Lung (tissue), 12 donors: ENCODE results near the gene TMCC1. TPM values are rescaled to one million over a fixed set of nuclear protein-coding genes. Genes with fewer than 3 reads are reported as not detected.
"Not testable (repeated sequence)": the region's sequence is repeated elsewhere in the genome, so short reads cannot be mapped to it uniquely, and the experiment has no call there.

Experiments
- ATAC-seq: fragments of 200-7000 bp; cut with Tn5 transposase; one replicate; pipeline ENCODE4 v1.9.1; 2020; ENCODE audit warnings: moderate number of reproducible peaks; ENCODE audit not compliant: insufficient read depth, low FRiP score
- DNase-seq, 3 donors: peaks; one replicate each; pipeline ENCODE4 v3.0.0-alpha.2; 2013 to 2017
- H3K27ac ChIP-seq, 2 donors: one replicate each; pipeline ENCODE4 v1.5.1; 2013; ENCODE audit warnings: mild to moderate bottlenecking in 2 of 2, moderate library complexity in 2 of 2, control low read depth in 1 of 2, inconsistent platforms in 1 of 2, low read depth in 1 of 2, low read length in 1 of 2
- H3K27me3 ChIP-seq, 3 donors: one replicate each; pipeline ENCODE4 v1.5.1; 2013; ENCODE audit warnings: low read length in 2 of 3; ENCODE audit not compliant: control insufficient read depth in 3 of 3, insufficient read depth in 3 of 3
- H3K36me3 ChIP-seq, 4 donors: one replicate each; pipeline ENCODE4 v1.5.1; 2013; ENCODE audit warnings: low read length in 4 of 4, mild to moderate bottlenecking in 1 of 4, moderate library complexity in 1 of 4; ENCODE audit not compliant: control insufficient read depth in 4 of 4, insufficient read depth in 4 of 4
- H3K4me1 ChIP-seq, 5 donors: one replicate each; pipeline ENCODE4 v1.5.1; 2013; ENCODE audit warnings: low read length in 5 of 5, mild to moderate bottlenecking in 2 of 5, moderate library complexity in 1 of 5; ENCODE audit not compliant: control insufficient read depth in 5 of 5, insufficient read depth in 5 of 5
- H3K4me3 ChIP-seq: one replicate; pipeline ENCODE4 v1.5.1; 2013; ENCODE audit warnings: mild to moderate bottlenecking, control low read depth, moderate library complexity
- H3K9ac ChIP-seq, 2 donors: one replicate each; pipeline ENCODE4 v1.5.1; 2013; ENCODE audit warnings: low read length in 2 of 2, control low read depth in 1 of 2; ENCODE audit not compliant: insufficient read depth in 1 of 2
- H3K9me3 ChIP-seq, 4 donors: one replicate each; pipeline ENCODE4 v1.5.1; 2013; ENCODE audit warnings: low read length in 3 of 4, mild to moderate bottlenecking in 1 of 4, moderate library complexity in 1 of 4; ENCODE audit not compliant: control insufficient read depth in 4 of 4, insufficient read depth in 3 of 4
- WGBS, 2 donors: extraction: QIAGEN DNeasy Blood & Tissue Kit; methylation state at CpG; one replicate each; pipeline ENCODE4 v1.1.7; 2013; 5-methylcytosine and 5-hydroxymethylcytosine counted together
- polyA plus RNA-seq, 2 donors: library from polyadenylated mRNA; stranded (reverse); fragments of 200-250 nt; gene quantifications; one replicate each; pipeline ENCODE4 v1.2.1, GENCODE V29; 2013
- total RNA-seq, 2 donors: library from RNA; depleted of rRNA in 1 of 2; stranded (reverse); fragments of >200 nt in 1 of 2; gene quantifications; one replicate each; pipeline ENCODE4 v1.2.1, GENCODE V29; 2014 to 2021
- TF ChIP-seq, protein P1 (sequence below): IDR thresholded peaks from 2 replicates; pipeline ENCODE4 v1.5.1; 2012; ENCODE audit warnings: mild to moderate bottlenecking; ENCODE audit errors: control extremely low read depth, extremely low read depth
- donor health status: control.
- donor health status: control.
- donor health status: Bipolar disorder and iron deficiency.
- donor health status: healthy.
- donor health status: DM: yes; HTN: yes; CAD: no.

The TMCC1 gene
- total and polyA plus RNA-seq, 4 donors, result 8.7 to 39.4 (median 22.8) TPM

- peak in 2 of 3 donors; percentile 36 to 43 for DNase-seq
- Histone ChIP-seq H3K9ac (no peak overlapping the region), H3K27me3 (no peaks in the 10 kb centered on the region), H3K27ac (no peak overlapping the region), H3K4me1 (peaks cover 0 to 22% (median 11%) of the 10 kb centered on the region in 5 donors), H3K4me3 (no peak overlapping the region), H3K9me3 (no peaks in the 10 kb centered on the region), H3K36me3 (peaks cover 0 to 9% (median 2%) of the 10 kb centered on the region in 4 donors)
- ATAC-seq, result no peak
- TF ChIP-seq, protein P1, sequence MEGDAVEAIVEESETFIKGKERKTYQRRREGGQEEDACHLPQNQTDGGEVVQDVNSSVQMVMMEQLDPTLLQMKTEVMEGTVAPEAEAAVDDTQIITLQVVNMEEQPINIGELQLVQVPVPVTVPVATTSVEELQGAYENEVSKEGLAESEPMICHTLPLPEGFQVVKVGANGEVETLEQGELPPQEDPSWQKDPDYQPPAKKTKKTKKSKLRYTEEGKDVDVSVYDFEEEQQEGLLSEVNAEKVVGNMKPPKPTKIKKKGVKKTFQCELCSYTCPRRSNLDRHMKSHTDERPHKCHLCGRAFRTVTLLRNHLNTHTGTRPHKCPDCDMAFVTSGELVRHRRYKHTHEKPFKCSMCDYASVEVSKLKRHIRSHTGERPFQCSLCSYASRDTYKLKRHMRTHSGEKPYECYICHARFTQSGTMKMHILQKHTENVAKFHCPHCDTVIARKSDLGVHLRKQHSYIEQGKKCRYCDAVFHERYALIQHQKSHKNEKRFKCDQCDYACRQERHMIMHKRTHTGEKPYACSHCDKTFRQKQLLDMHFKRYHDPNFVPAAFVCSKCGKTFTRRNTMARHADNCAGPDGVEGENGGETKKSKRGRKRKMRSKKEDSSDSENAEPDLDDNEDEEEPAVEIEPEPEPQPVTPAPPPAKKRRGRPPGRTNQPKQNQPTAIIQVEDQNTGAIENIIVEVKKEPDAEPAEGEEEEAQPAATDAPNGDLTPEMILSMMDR, result no peak
- 25 to 46% methylated on average over 2 of the region's 2 CpGs for WGBS, 2 donors
These were observed 3.4 kb downstream of the TMCC1 start for GRCh38 chr3:129890125-129890524.

GRCh38 chr3:129888771-129889170 lies 4.7 kb downstream of the TMCC1 start:
- no peak overlapping the region for H3K27ac ChIP-seq
- peaks cover 0 to 16% (median 11%) of the 10 kb centered on the region in 5 donors for H3K4me1 ChIP-seq
- no peak overlapping the region for H3K4me3 ChIP-seq
- ATAC-seq (no peak), DNase-seq (no peak)
- WGBS, 2 donors, result 66 to 78% methylated on average over 5 of the region's 5 CpGs
- H3K9me3 ChIP-seq, result no peaks in the 10 kb centered on the region
- TF ChIP-seq, protein P1, result no peak
- H3K36me3 ChIP-seq, result peaks cover 0 to 9% (median 2%) of the 10 kb centered on the region in 4 donors
- H3K27me3 ChIP-seq, result no peaks in the 10 kb centered on the region
- H3K9ac ChIP-seq, result no peak overlapping the region

DNA sequence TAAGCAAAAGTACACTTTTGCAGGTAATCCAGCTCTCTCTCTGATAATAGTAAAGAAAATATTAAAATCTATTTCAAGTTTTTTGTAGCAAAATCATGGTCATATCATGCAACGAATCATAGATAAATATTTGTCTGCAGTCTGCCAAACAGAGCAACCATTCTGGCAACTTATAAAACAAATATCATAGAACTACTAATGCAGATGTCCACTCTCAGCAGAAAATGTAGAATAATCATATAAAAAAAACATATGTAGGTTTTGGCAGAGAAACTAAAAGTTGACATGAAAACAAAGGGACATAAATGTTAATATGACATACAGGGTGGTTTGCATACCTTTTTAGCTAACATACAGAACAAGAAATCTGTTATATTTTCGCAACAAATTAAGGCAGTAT lies 12.2 kb downstream of the TMCC1 start:
- Histone ChIP-seq H3K4me3 (no peak overlapping the region), H3K36me3 (peaks cover 2 to 10% (median 4%) of the 10 kb centered on the region in 4 donors), H3K27me3 (no peaks in the 10 kb centered on the region), H3K9ac (no peak overlapping the region), H3K4me1 (peaks cover 0 to 7% (median 0%) of the 10 kb centered on the region in 5 donors), H3K27ac (no peak overlapping the region), H3K9me3 (no peaks in the 10 kb centered on the region)
- TF ChIP-seq, protein P1, result no peak
- DNase-seq, result peak in 1 of 3 donors; percentile 26
- ATAC-seq, result no peak
- WGBS, 2 donors, result 73 to 91% methylated on average over 2 of the region's 2 CpGs

GRCh38 chr3:129878355-129878754 lies 15.2 kb downstream of the TMCC1 start:
- Histone ChIP-seq H3K27me3 (no peaks in the 10 kb centered on the region), H3K9ac (no peak overlapping the region), H3K36me3 (peaks cover 5 to 10% (median 8%) of the 10 kb centered on the region in 4 donors), H3K4me1 (peaks cover 0 to 7% (median 0%) of the 10 kb centered on the region in 5 donors), H3K9me3 (no peaks in the 10 kb centered on the region), H3K4me3 (no peak overlapping the region), H3K27ac (no peak overlapping the region)
- WGBS, 2 donors, result 21 to 53% methylated on average over 1 of the region's 1 CpG
- TF ChIP-seq, protein P1, result no peak
- DNase-seq (peak in 1 of 3 donors; percentile 9), ATAC-seq (no peak)

DNA sequence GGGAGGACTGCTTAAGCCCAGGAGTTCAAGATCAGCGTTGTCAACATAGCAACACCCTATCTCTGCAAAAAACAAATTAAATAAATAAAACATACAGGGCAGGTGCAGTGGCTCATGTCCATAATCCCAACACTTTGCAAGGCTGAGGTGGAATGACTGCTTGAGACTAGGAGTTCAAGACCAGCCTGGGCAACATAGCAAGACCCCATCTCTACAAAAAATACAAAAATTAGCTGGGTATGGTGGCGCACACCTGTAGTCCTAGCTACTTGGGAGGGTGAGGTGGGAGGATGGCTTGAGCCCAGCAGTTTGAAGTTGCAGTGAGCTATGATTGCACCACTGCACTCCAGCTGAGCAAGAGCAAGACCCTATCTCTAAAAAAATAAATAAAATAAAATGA lies 19.0 kb downstream of the TMCC1 start:
- H3K9me3 ChIP-seq, H3K27me3 ChIP-seq, H3K9ac ChIP-seq, H3K4me3 ChIP-seq, DNase-seq, H3K4me1 ChIP-seq, ATAC-seq, H3K27ac ChIP-seq: not testable (repeated sequence)
- 97 to 98% methylated on average over 2 of the region's 2 CpGs for WGBS, 2 donors
- peaks cover 4 to 12% (median 11%) of the 10 kb centered on the region in 4 donors for H3K36me3 ChIP-seq
